ENCODE measurements around the gene NTN1. TPM values are rescaled to one million over a fixed set of nuclear protein-coding genes. Genes with fewer than 3 reads are reported as not detected.
"Not testable (repeated sequence)": the region's sequence is repeated elsewhere in the genome, so short reads cannot be mapped to it uniquely, and the experiment has no call there.

Gene NTN1
- total RNA-seq, 1 donor = 0.81 TPM

GRCh38 chr17:9094193-9094592 lies 72.9 kb downstream of the NTN1 start:
- no peak for DNase-seq (ENCODE audit: low read depth)
- no peak overlapping the region for H3K4me3 ChIP-seq (ENCODE audit: low read depth, low read length)
- TF ChIP-seq, protein P1, sequence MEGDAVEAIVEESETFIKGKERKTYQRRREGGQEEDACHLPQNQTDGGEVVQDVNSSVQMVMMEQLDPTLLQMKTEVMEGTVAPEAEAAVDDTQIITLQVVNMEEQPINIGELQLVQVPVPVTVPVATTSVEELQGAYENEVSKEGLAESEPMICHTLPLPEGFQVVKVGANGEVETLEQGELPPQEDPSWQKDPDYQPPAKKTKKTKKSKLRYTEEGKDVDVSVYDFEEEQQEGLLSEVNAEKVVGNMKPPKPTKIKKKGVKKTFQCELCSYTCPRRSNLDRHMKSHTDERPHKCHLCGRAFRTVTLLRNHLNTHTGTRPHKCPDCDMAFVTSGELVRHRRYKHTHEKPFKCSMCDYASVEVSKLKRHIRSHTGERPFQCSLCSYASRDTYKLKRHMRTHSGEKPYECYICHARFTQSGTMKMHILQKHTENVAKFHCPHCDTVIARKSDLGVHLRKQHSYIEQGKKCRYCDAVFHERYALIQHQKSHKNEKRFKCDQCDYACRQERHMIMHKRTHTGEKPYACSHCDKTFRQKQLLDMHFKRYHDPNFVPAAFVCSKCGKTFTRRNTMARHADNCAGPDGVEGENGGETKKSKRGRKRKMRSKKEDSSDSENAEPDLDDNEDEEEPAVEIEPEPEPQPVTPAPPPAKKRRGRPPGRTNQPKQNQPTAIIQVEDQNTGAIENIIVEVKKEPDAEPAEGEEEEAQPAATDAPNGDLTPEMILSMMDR (IDR thresholded peaks at IDR 0.05; ENCODE audit: insufficient read depth, low read length) = no peak

DNA sequence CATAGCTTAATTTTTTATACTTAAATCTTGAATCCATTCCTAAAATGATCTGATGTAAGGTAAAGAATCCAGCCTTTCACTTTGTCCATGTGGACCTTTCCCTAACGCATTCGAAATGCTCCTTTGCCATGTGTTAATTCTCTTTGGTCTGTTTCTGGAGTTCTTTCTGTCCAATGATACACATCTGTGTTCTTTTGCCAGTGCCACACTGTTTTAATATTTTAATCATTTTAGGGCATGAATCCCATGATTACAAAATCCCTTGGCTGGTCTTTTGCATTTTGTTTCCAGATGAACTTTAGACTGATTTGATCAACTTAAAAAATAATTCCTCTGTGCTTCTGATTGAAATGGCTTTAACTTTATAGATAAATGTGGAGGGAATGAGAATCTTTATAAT lies 74.1 kb downstream of the NTN1 start:
- DNase-seq (ENCODE audit: low read depth) = no peak
- TF ChIP-seq, protein P1 (IDR thresholded peaks at IDR 0.05; ENCODE audit: insufficient read depth, low read length) = no peak
- no peak overlapping the region for H3K4me3 ChIP-seq (ENCODE audit: low read depth, low read length)

DNA sequence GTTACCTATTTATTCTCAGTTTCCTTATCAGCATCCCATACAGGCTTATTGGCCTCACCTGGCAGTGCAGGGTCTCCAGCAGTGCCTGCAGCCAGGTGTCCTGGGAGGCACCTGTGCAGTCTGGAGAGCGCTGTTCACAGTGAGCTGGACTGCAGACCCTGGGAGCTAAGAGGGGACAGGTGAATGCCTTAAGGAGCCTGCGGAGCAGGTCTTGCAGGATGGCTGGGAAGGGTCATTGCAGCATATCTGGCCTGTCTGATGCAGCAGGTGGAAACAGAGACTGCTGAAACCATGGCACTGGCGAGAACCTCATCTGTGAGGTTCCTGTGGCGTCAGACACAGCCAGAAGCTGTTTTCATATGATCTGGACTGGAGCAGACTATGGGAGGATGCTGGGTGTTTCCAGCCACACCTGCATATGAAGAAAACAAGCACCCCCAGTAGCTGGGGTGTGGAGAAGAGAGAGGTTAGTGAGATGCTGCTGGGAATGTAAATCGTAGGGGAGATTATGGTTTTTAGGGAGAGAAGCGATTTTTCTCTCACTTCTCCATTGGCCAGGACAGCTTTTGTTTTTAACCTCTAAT lies 77.0 kb downstream of the NTN1 start:
- no peak overlapping the region for H3K4me3 ChIP-seq (ENCODE audit: low read depth, low read length)
- DNase-seq (ENCODE audit: low read depth) = no peak
- TF ChIP-seq, protein P1 (IDR thresholded peaks at IDR 0.05; ENCODE audit: insufficient read depth, low read length) = no peak

GRCh38 chr17:9101356-9101755 lies 80.0 kb downstream of the NTN1 start:
- TF ChIP-seq, protein P1 (IDR thresholded peaks at IDR 0.05; ENCODE audit: insufficient read depth, low read length) = no peak
- DNase-seq (ENCODE audit: low read depth) = no peak
- no peak overlapping the region for H3K4me3 ChIP-seq (ENCODE audit: low read depth, low read length)

DNA sequence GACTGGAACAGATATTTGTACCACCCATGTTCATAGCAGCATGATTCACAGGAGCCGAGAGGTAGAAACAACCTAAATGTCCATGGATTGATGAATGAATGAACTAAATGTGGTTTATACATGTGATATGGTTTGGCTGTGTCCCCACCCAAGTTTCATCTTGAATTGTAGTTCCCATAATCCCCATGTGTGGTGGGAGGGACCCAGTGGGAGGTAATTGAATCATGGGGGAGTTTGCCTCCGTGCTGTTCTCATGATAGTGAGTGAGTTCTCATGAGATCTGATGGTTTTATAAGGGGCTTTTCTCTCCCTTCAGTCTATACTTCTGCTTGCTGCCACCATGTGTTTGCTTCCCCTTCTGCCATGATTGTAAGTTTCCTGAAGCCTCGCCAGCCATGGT lies 81.9 kb downstream of the NTN1 start:
- not testable (repeated sequence) for DNase-seq (ENCODE audit: low read depth)

GRCh38 chr17:9104370-9105041 lies 83.2 kb downstream of the NTN1 start:
- TF ChIP-seq, protein P1 (IDR thresholded peaks at IDR 0.05; ENCODE audit: insufficient read depth, low read length) = no peak
- H3K4me3 ChIP-seq (ENCODE audit: low read depth, low read length) = no peak overlapping the region
- no peak for DNase-seq (ENCODE audit: low read depth)

More for the DNA sequence above, 81.9 kb downstream of the NTN1 start:
- H3K4me3 ChIP-seq (ENCODE audit: low read depth, low read length) = not testable (repeated sequence)

- TF ChIP-seq, protein P1 (IDR thresholded peaks at IDR 0.05; ENCODE audit: insufficient read depth, low read length) = no peak
Measured at GRCh38 chr17:9105068-9105868, 84.0 kb downstream of the NTN1 start.

GRCh38 chr17:9106278-9106677 lies 85.0 kb downstream of the NTN1 start:
- not testable (repeated sequence) for DNase-seq (ENCODE audit: low read depth); H3K4me3 ChIP-seq (ENCODE audit: low read depth, low read length)

More at GRCh38 chr17:9105068-9105868, 84.0 kb downstream of the NTN1 start:
- no peak overlapping the region for H3K4me3 ChIP-seq (ENCODE audit: low read depth, low read length)
- DNase-seq (ENCODE audit: low read depth) = no peak
